Panc1 (cell line): Measurements from ENCODE around the gene LINGO1.

Experiments used
- POLR2AphosphoS5 ChIP-seq: IDR thresholded peaks from 2 replicates; pipeline ENCODE4 v1.6.1; 2012; ENCODE audit warnings: mild to moderate bottlenecking, low read depth, low read length, moderate library complexity
- SIN3A ChIP-seq: IDR thresholded peaks from 2 replicates; pipeline ENCODE4 v1.6.1; 2012; ENCODE audit warnings: low read depth, mild to moderate bottlenecking, low read length, moderate library complexity, borderline replicate concordance; ENCODE audit not compliant: insufficient read depth
- TF ChIP-seq, protein P1 (sequence below): fragments of 450-650 bp; IDR thresholded peaks from 2 replicates; pipeline ENCODE4 v1.5.1; 2017; ENCODE audit warnings: mild to moderate bottlenecking
- TF ChIP-seq, protein P2 (sequence below), 2 experiments: IDR thresholded peaks; 2 replicates each; pipeline ENCODE4 v1.6.1; 2011 to 2012; ENCODE audit warnings: low read depth in 2 of 2, control low read depth in 1 of 2, low read length in 1 of 2, mild to moderate bottlenecking in 1 of 2, moderate library complexity in 1 of 2; ENCODE audit not compliant: insufficient read depth in 1 of 2

DNA sequence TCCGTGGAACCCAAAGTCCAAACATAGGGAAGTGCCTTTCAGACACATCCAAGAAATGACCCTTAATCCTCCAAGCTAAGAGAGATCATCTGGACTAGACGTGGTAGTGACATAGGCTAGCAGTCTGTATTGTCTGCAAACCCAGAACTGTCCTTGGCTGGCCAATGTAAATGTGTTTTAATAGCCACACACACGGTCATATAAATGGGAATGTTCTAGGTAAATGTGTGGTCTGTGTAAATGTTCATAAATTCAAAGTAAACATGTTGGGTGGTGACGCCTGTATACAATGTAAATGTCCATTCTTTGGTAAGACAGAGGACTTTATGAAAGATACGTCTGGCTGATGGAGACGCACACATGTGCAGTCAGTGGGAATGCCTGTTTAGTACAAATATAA, 16.3 kb upstream of the LINGO1 start:
- TF ChIP-seq, protein P1, sequence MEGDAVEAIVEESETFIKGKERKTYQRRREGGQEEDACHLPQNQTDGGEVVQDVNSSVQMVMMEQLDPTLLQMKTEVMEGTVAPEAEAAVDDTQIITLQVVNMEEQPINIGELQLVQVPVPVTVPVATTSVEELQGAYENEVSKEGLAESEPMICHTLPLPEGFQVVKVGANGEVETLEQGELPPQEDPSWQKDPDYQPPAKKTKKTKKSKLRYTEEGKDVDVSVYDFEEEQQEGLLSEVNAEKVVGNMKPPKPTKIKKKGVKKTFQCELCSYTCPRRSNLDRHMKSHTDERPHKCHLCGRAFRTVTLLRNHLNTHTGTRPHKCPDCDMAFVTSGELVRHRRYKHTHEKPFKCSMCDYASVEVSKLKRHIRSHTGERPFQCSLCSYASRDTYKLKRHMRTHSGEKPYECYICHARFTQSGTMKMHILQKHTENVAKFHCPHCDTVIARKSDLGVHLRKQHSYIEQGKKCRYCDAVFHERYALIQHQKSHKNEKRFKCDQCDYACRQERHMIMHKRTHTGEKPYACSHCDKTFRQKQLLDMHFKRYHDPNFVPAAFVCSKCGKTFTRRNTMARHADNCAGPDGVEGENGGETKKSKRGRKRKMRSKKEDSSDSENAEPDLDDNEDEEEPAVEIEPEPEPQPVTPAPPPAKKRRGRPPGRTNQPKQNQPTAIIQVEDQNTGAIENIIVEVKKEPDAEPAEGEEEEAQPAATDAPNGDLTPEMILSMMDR: no peak
- TF ChIP-seq SIN3A: no peak
- TF ChIP-seq POLR2AphosphoS5: no peak
- TF ChIP-seq, protein P2, sequence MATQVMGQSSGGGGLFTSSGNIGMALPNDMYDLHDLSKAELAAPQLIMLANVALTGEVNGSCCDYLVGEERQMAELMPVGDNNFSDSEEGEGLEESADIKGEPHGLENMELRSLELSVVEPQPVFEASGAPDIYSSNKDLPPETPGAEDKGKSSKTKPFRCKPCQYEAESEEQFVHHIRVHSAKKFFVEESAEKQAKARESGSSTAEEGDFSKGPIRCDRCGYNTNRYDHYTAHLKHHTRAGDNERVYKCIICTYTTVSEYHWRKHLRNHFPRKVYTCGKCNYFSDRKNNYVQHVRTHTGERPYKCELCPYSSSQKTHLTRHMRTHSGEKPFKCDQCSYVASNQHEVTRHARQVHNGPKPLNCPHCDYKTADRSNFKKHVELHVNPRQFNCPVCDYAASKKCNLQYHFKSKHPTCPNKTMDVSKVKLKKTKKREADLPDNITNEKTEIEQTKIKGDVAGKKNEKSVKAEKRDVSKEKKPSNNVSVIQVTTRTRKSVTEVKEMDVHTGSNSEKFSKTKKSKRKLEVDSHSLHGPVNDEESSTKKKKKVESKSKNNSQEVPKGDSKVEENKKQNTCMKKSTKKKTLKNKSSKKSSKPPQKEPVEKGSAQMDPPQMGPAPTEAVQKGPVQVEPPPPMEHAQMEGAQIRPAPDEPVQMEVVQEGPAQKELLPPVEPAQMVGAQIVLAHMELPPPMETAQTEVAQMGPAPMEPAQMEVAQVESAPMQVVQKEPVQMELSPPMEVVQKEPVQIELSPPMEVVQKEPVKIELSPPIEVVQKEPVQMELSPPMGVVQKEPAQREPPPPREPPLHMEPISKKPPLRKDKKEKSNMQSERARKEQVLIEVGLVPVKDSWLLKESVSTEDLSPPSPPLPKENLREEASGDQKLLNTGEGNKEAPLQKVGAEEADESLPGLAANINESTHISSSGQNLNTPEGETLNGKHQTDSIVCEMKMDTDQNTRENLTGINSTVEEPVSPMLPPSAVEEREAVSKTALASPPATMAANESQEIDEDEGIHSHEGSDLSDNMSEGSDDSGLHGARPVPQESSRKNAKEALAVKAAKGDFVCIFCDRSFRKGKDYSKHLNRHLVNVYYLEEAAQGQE (IDR thresholded peaks at IDR 0.05; ENCODE audit: insufficient read depth in 1 of 2, low read depth in 2 of 2, low read length in 1 of 2): no peak
